Suprapubic skin (tissue), 4 donors: ENCODE data around the gene TFAM. TPM values are rescaled to one million over a fixed set of nuclear protein-coding genes. Genes with fewer than 3 reads are reported as not detected.

Experiments used
- DNase-seq, 2 donors: peaks; one replicate each; pipeline ENCODE4 v3.0.0-alpha.2; 2019; ENCODE audit warnings: low spot score in 2 of 2
- H3K27ac ChIP-seq: fragments of 200-600 bp; sonication (generic); one replicate; pipeline ENCODE4 v1.5.1; 2019
- H3K27me3 ChIP-seq: fragments of 200-600 bp; sonication (generic); one replicate; pipeline ENCODE4 v1.5.1; 2019
- H3K36me3 ChIP-seq: fragments of 200-600 bp; sonication (generic); one replicate; pipeline ENCODE4 v1.5.1; 2019
- H3K4me1 ChIP-seq: fragments of 200-600 bp; sonication (generic); one replicate; pipeline ENCODE4 v1.5.1; 2019
- H3K4me3 ChIP-seq: fragments of 200-600 bp; sonication (generic); one replicate; pipeline ENCODE4 v1.5.1; 2019; ENCODE audit warnings: mild to moderate bottlenecking
- H3K9me3 ChIP-seq: fragments of 200-600 bp; sonication (generic); one replicate; pipeline ENCODE4 v1.5.1; 2019
- CTCF ChIP-seq, 2 donors: fragments of 200-600 bp in 1 of 2; fragments of 450-650 bp in 1 of 2; sonication (generic) in 1 of 2; IDR thresholded peaks; one replicate each; pipeline ENCODE4 v1.5.1; 2016 to 2019; ENCODE audit warnings: antibody characterized with exemption in 2 of 2, mild to moderate bottlenecking in 1 of 2, moderate library complexity in 1 of 2
- EP300 ChIP-seq: sonication (generic); formaldehyde crosslinking; IDR thresholded peaks from one replicate; pipeline ENCODE4 v1.6.1; 2017; ENCODE audit warnings: antibody characterized with exemption
- POLR2A ChIP-seq, 2 donors: fragments of 450-650 bp; IDR thresholded peaks; one replicate each; pipeline ENCODE4 v1.6.1; 2017; ENCODE audit warnings: antibody characterized with exemption in 2 of 2, mild to moderate bottlenecking in 2 of 2, moderate library complexity in 2 of 2
- POLR2AphosphoS5 ChIP-seq, 3 donors: sonication (generic); formaldehyde crosslinking; IDR thresholded peaks; one replicate each; pipeline ENCODE4 v1.6.1; 2017; ENCODE audit warnings: antibody characterized with exemption in 3 of 3
- WGBS: methylation state at CpG from one replicate; pipeline ENCODE4 v1.1.5; 2018; 5-methylcytosine and 5-hydroxymethylcytosine counted together
- total RNA-seq, 4 donors: library from RNA; depleted of rRNA; stranded (reverse); fragments of >200 nt; gene quantifications; one replicate each; pipeline ENCODE4 v1.1.0, GENCODE V29; 2016

Gene TFAM
- total RNA-seq, 4 donors from 2014 or later: 16.6 to 22.9 (median 19.8) TPM

GRCh38 chr10:58348571-58349033 lies 36.6 kb upstream of the TFAM start:
- no peaks in the 10 kb centered on the region for H3K27me3 ChIP-seq
- H3K4me1 ChIP-seq: no peaks in the 10 kb centered on the region
- no peaks in the 10 kb centered on the region for H3K36me3 ChIP-seq
- H3K9me3 ChIP-seq: no peaks in the 10 kb centered on the region
- H3K4me3 ChIP-seq: no peak overlapping the region
- TF ChIP-seq POLR2A (IDR thresholded peaks at IDR 0.05) (no peak), POLR2AphosphoS5 (IDR thresholded peaks at IDR 0.05) (no peak), EP300 (no peak), CTCF (IDR thresholded peaks at IDR 0.05) (no peak)
- H3K27ac ChIP-seq: no peak overlapping the region
- WGBS: 90% methylated on average over 2 of the region's 2 CpGs
- DNase-seq: no peak

- Histone ChIP-seq H3K4me1 (no peaks in the 10 kb centered on the region), H3K4me3 (no peak overlapping the region), H3K27me3 (no peaks in the 10 kb centered on the region), H3K27ac (no peak overlapping the region), H3K9me3 (no peaks in the 10 kb centered on the region), H3K36me3 (no peaks in the 10 kb centered on the region)
- TF ChIP-seq POLR2A (IDR thresholded peaks at IDR 0.05): no peak
- TF ChIP-seq EP300: no peak
- TF ChIP-seq POLR2AphosphoS5 (IDR thresholded peaks at IDR 0.05): no peak
- TF ChIP-seq CTCF (IDR thresholded peaks at IDR 0.05): no peak
- 86% methylated on average over 2 of the region's 2 CpGs for WGBS
- DNase-seq: no peak
Observed at GRCh38 chr10:58350023-58350422, 35.2 kb upstream of the TFAM start.

- 77% methylated on average over 6 of the region's 6 CpGs for WGBS
- no peaks in the 10 kb centered on the region for H3K4me1 ChIP-seq
- no peak overlapping the region for H3K27ac ChIP-seq
- no peak for DNase-seq
- no peak for TF ChIP-seq POLR2AphosphoS5 (IDR thresholded peaks at IDR 0.05)
- TF ChIP-seq POLR2A (IDR thresholded peaks at IDR 0.05): no peak
- TF ChIP-seq CTCF (IDR thresholded peaks at IDR 0.05): no peak
- no peak for TF ChIP-seq EP300
- no peaks in the 10 kb centered on the region for H3K36me3 ChIP-seq
- H3K9me3 ChIP-seq: no peaks in the 10 kb centered on the region
- no peak overlapping the region for H3K4me3 ChIP-seq
- no peaks in the 10 kb centered on the region for H3K27me3 ChIP-seq
Observed at GRCh38 chr10:58350619-58351323, 34.4 kb upstream of the TFAM start.

- DNase-seq: no peak
- Histone ChIP-seq H3K27ac (no peak overlapping the region), H3K4me3 (no peak overlapping the region), H3K4me1 (no peaks in the 10 kb centered on the region), H3K36me3 (no peaks in the 10 kb centered on the region), H3K27me3 (no peaks in the 10 kb centered on the region), H3K9me3 (no peaks in the 10 kb centered on the region)
- WGBS: 96% methylated on average over 7 of the region's 7 CpGs
- TF ChIP-seq POLR2AphosphoS5 (IDR thresholded peaks at IDR 0.05): no peak
Observed at GRCh38 chr10:58351616-58352578, 33.3 kb upstream of the TFAM start.

GRCh38 chr10:58352956-58353610 lies 32.1 kb upstream of the TFAM start:
- 58% methylated on average over 2 of the region's 2 CpGs for WGBS
- DNase-seq: no peak
- no peaks in the 10 kb centered on the region for H3K9me3 ChIP-seq
- no peaks in the 10 kb centered on the region for H3K4me1 ChIP-seq
- H3K27me3 ChIP-seq: no peaks in the 10 kb centered on the region
- TF ChIP-seq CTCF (IDR thresholded peaks at IDR 0.05) (no peak), POLR2AphosphoS5 (IDR thresholded peaks at IDR 0.05) (no peak), POLR2A (IDR thresholded peaks at IDR 0.05) (no peak), EP300 (no peak)
- H3K4me3 ChIP-seq: no peak overlapping the region
- H3K36me3 ChIP-seq: no peaks in the 10 kb centered on the region
- H3K27ac ChIP-seq: no peak overlapping the region
